Measurements from ENCODE around the gene CACNA1H.

The CACNA1H gene

GRCh38 chr16:1194665-1195392 lies 41.9 kb downstream of the CACNA1H start:
- no peak for DNase-seq

GRCh38 chr16:1195393-1195666 lies 42.4 kb downstream of the CACNA1H start:
- DNase-seq: no peak

GRCh38 chr16:1196494-1196893 lies 43.6 kb downstream of the CACNA1H start:
- DNase-seq: no peak

GRCh38 chr16:1197237-1197866 lies 44.4 kb downstream of the CACNA1H start:
- no peak for DNase-seq

- DNase-seq: no peak
Measured at GRCh38 chr16:1198194-1198593, 45.3 kb downstream of the CACNA1H start.

- DNase-seq: peak; percentile 13
Measured at GRCh38 chr16:1198671-1199346, 45.9 kb downstream of the CACNA1H start.

- no peak for DNase-seq
Measured at GRCh38 chr16:1199347-1200013, 46.6 kb downstream of the CACNA1H start.

- no peak for DNase-seq
Measured at GRCh38 chr16:1200014-1200627, 47.2 kb downstream of the CACNA1H start.

GRCh38 chr16:1201444-1201843 lies 48.5 kb downstream of the CACNA1H start:
- no peak for DNase-seq

GRCh38 chr16:1202274-1202673 lies 49.4 kb downstream of the CACNA1H start:
- no peak for DNase-seq

GRCh38 chr16:1204933-1205332 lies 52.0 kb downstream of the CACNA1H start:
- no peak for DNase-seq

GRCh38 chr16:1206326-1206725 lies 53.4 kb downstream of the CACNA1H start:
- no peak for DNase-seq

GRCh38 chr16:1206786-1207185 lies 53.9 kb downstream of the CACNA1H start:
- DNase-seq: no peak

- no peak for DNase-seq
Measured at GRCh38 chr16:1208239-1208830, 55.4 kb downstream of the CACNA1H start.

- DNase-seq: no peak
Measured at GRCh38 chr16:1209081-1209480, 56.2 kb downstream of the CACNA1H start.

- DNase-seq: no peak
Measured at GRCh38 chr16:1210461-1210860, 57.6 kb downstream of the CACNA1H start.

- no peak for DNase-seq
Measured at GRCh38 chr16:1211451-1212268, 58.8 kb downstream of the CACNA1H start.

- no peak for DNase-seq
Measured at GRCh38 chr16:1212616-1213194, 59.8 kb downstream of the CACNA1H start.

- no peak for DNase-seq
Measured at GRCh38 chr16:1213231-1213630, 60.3 kb downstream of the CACNA1H start.

- DNase-seq: no peak
Measured at GRCh38 chr16:1213796-1214372, 61.0 kb downstream of the CACNA1H start.

- DNase-seq: no peak
Measured at GRCh38 chr16:1214719-1215118, 61.8 kb downstream of the CACNA1H start.

Data from T1000 (cell line).